ENCODE data around the gene ITM2B.
"Not testable (repeated sequence)": the region's sequence is repeated elsewhere in the genome, so short reads cannot be mapped to it uniquely, and the experiment has no call there.

Gene ITM2B

DNA sequence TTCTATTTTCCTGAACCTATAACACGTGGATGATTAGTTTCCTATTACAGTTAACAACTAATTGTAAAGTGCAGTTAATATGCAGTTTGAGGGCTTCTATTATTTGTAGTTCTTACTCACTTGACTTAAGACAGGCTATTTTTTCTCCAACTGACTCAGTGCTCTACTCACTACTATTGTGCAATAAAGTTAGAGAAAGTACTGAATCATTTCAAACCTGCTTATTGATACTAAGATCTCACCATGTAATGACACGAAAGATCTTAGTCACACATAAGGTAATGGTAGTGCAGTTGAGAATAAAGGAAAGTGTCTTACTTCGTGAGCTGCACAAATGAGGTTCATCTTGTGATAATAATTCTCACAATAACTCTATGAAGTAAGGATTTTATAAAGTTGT lies 22.8 kb upstream of the ITM2B start:
- Histone ChIP-seq H3K4me3 (ENCODE audit: low read depth in 1 of 2, low read length in 2 of 2) (no peak overlapping the region), H3K27me3 (ENCODE audit: control insufficient read depth in 1 of 2, insufficient read depth in 2 of 2, low read length in 2 of 2) (no peaks in the 10 kb centered on the region), H3K36me3 (ENCODE audit: insufficient read depth, low read length) (no peaks in the 10 kb centered on the region), H3K4me1 (ENCODE audit: insufficient read depth, low read length) (no peaks in the 10 kb centered on the region), H3K9ac (ENCODE audit: low read length) (no peak overlapping the region), H3K27ac (ENCODE audit: low read depth, low read length) (no peak overlapping the region), H3K9me3 (ENCODE audit: low read length) (no peaks in the 10 kb centered on the region)

DNA sequence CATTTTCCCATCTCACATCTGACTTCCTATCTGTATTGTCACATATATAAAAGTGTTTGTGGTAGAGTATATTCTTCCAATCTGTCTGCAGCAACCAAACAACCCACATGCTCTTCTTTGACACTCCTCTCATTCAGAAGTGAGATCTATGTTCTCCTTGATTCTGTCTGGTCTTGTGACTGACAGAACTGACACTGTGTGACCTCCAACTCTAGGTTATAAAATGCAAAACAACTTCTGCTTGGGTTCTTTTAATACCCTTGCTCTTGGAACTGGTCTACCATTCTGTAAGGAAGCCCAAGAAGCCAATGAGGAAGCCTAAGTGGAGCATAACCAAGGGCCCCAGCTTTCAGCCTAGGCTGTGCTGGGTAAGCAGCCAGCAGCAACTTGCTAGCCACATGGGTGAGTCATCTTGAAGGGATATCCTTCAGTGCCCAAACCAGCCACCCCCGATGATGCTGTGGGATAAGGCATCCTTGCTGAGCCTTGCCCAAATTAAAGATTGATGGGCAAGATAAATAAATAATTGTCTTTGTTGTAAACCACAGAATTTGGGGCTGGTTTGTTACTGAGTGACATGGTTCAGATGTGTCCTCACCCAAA lies 18.4 kb upstream of the ITM2B start:
- Histone ChIP-seq H3K9me3 (ENCODE audit: low read length) (no peaks in the 10 kb centered on the region), H3K9ac (ENCODE audit: low read length) (no peak overlapping the region), H3K4me1 (ENCODE audit: insufficient read depth, low read length) (no peaks in the 10 kb centered on the region), H3K4me3 (ENCODE audit: low read depth in 1 of 2, low read length in 2 of 2) (no peak overlapping the region), H3K36me3 (ENCODE audit: insufficient read depth, low read length) (no peaks in the 10 kb centered on the region), H3K27me3 (ENCODE audit: control insufficient read depth in 1 of 2, insufficient read depth in 2 of 2, low read length in 2 of 2) (no peaks in the 10 kb centered on the region), H3K27ac (ENCODE audit: low read depth, low read length) (no peak overlapping the region)

DNA sequence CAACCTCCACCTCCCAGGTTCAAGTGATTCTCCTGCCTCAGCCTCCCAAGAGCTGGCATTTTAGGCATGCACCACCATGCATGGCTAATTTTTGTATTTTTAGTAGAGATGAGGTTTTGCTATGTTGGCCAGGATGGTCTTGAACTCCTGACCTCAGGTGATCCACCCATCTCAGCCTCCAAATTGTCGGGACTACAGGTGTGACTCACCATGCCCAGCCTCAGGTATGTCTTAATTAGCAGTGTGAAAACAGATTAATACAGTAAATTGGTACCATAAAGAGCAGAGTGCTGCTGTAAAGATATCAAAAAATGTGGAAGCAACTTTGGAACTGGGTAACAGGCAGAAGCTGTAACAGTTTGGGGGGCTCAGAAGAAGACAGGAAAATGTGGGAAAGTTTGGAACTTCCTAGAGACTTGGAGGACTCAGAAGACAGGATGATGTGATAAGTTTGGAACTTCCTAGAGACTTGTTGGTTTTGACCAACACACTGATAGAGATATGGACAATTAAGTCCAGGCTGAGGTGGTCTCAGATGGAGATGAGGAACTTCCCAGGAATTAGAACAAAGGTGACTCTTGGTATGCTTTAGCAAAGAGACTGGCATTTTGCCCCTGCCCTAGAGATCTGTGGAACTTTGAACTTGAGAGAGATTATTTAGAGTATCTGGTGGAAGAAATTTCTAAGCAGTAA lies 17.3 kb upstream of the ITM2B start:
- not testable (repeated sequence) for H3K4me1 ChIP-seq (ENCODE audit: insufficient read depth, low read length); H3K27ac ChIP-seq (ENCODE audit: low read depth, low read length); H3K27me3 ChIP-seq (ENCODE audit: control insufficient read depth in 1 of 2, insufficient read depth in 2 of 2, low read length in 2 of 2); H3K9ac ChIP-seq (ENCODE audit: low read length); H3K36me3 ChIP-seq (ENCODE audit: insufficient read depth, low read length); H3K9me3 ChIP-seq (ENCODE audit: low read length); H3K4me3 ChIP-seq (ENCODE audit: low read depth in 1 of 2, low read length in 2 of 2)

DNA sequence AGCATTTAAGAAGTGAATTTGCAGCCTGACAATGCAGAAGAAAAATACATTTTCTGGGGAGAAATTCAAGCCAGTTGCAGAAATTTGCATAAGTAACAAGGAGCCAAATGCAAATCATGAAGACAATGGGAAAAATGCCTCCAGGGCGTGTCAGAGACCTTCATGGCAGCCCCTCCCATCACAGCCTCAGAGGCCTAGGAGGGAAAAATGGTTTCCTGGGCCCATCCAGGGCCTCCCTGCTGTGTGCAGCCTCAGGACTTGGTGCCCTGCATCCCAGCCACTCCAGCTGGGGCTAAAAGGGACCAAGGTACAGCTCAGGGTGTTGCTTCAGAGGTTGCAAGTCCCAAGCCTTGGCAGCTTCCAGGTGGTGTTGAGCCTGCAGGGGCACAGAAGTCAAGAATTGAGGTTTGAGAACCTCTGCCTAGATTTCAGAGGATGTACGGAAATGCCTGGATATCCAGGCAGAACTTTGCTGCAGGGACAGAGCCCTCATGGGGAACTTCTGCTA lies 16.7 kb upstream of the ITM2B start:
- no peak overlapping the region for H3K27ac ChIP-seq (ENCODE audit: low read depth, low read length)
- H3K27me3 ChIP-seq (ENCODE audit: control insufficient read depth in 1 of 2, insufficient read depth in 2 of 2, low read length in 2 of 2) = no peaks in the 10 kb centered on the region
- H3K4me1 ChIP-seq (ENCODE audit: insufficient read depth, low read length) = peaks cover 3% of the 10 kb centered on the region
- H3K36me3 ChIP-seq (ENCODE audit: insufficient read depth, low read length) = no peaks in the 10 kb centered on the region
- no peak overlapping the region for H3K9ac ChIP-seq (ENCODE audit: low read length)
- no peak overlapping the region for H3K4me3 ChIP-seq (ENCODE audit: low read depth in 1 of 2, low read length in 2 of 2)
- no peaks in the 10 kb centered on the region for H3K9me3 ChIP-seq (ENCODE audit: low read length)

DNA sequence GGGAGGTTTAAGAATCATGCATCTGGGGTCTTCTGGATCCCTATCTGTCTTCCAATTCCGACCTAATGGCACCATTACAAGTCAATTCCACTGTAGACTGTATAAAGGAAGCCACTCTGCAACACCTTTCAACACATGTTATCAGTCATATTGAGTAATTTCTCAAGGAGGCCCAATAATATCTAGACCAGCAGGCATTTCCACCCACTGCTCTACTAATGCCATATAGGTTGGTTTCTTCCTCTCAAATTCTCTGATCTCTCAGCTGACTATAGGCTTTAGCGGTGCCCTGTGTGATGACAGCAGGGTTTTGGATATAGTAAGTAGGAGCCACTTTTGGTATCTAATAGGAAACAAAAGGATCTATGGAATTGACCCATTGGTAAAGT lies 12.4 kb upstream of the ITM2B start:
- no peaks in the 10 kb centered on the region for H3K36me3 ChIP-seq (ENCODE audit: insufficient read depth, low read length)
- H3K27me3 ChIP-seq (ENCODE audit: control insufficient read depth in 1 of 2, insufficient read depth in 2 of 2, low read length in 2 of 2) = no peaks in the 10 kb centered on the region
- H3K27ac ChIP-seq (ENCODE audit: low read depth, low read length) = no peak overlapping the region
- no peaks in the 10 kb centered on the region for H3K9me3 ChIP-seq (ENCODE audit: low read length)
- H3K9ac ChIP-seq (ENCODE audit: low read length) = no peak overlapping the region
- peaks cover 9% of the 10 kb centered on the region for H3K4me1 ChIP-seq (ENCODE audit: insufficient read depth, low read length)
- H3K4me3 ChIP-seq (ENCODE audit: low read depth in 1 of 2, low read length in 2 of 2) = no peak overlapping the region

DNA sequence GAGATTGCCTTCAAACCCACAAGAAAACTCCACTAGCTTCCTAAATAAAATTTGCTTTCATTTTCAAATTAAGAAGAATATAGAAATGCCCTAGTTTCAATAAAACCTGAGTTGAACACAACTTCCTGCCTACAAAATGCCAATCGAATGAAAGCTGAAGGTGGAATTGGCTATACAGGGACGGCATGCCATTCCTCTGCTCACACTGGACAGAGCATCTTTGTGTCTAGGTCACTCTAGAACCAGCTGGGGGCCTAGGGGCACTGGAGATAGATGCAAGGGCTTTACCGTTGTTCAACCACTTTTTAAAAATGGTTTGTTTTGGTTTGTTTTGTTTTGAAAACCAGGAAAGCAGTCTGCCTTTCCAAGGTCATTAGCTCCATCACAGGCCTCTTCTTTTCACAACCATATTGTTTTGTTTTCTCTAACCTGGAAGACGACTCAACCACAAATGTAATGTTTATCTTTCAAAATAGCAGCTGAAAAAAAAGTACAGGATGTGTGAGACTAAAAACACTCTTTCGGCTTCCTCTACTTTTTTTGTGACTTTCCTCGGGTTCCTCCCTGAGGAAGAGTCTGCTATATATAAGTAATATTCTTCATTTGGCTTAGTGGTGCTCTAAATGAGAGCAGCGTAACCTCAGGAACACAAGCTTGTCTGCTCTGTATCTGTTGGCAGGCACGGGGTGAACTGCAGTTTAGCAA lies 11.9 kb upstream of the ITM2B start:
- peaks cover 9% of the 10 kb centered on the region for H3K4me1 ChIP-seq (ENCODE audit: insufficient read depth, low read length)
- H3K27ac ChIP-seq (ENCODE audit: low read depth, low read length) = peak overlapping the region; percentile 44
- H3K27me3 ChIP-seq (ENCODE audit: control insufficient read depth in 1 of 2, insufficient read depth in 2 of 2, low read length in 2 of 2) = no peaks in the 10 kb centered on the region
- H3K9me3 ChIP-seq (ENCODE audit: low read length) = no peaks in the 10 kb centered on the region
- no peak overlapping the region for H3K9ac ChIP-seq (ENCODE audit: low read length)
- no peaks in the 10 kb centered on the region for H3K36me3 ChIP-seq (ENCODE audit: insufficient read depth, low read length)
- H3K4me3 ChIP-seq (ENCODE audit: low read depth in 1 of 2, low read length in 2 of 2) = no peak overlapping the region

DNA sequence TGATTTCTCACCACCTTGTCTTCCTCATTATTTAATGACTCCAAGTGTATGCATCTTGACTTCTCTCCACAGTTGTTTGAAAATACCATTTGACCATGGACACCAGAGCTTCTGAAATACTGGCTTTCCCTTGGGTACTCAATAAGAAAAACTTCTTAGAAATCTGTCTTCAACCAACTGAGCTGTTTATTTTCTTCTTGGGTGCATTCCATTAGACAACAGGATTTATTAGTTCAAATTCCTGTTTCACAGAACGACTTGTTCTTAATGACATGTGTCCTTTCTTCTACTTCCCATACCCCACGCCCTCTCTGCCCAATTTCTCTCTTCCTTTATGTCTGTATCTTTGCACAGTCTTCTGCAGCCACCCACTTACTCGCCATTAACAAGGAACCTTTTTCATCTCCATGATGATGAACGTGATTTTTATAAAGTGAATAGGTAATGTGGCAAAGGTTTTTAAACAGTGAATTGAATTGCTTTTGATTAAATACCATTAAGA lies 11.3 kb upstream of the ITM2B start:
- H3K36me3 ChIP-seq (ENCODE audit: insufficient read depth, low read length) = no peaks in the 10 kb centered on the region
- H3K9me3 ChIP-seq (ENCODE audit: low read length) = no peaks in the 10 kb centered on the region
- peak overlapping the region in 1 of 2 donors; percentile 14 for H3K4me3 ChIP-seq (ENCODE audit: low read depth in 1 of 2, low read length in 2 of 2)
- peak overlapping the region; percentile 44 for H3K27ac ChIP-seq (ENCODE audit: low read depth, low read length)
- no peaks in the 10 kb centered on the region for H3K27me3 ChIP-seq (ENCODE audit: control insufficient read depth in 1 of 2, insufficient read depth in 2 of 2, low read length in 2 of 2)
- H3K4me1 ChIP-seq (ENCODE audit: insufficient read depth, low read length) = peaks cover 9% of the 10 kb centered on the region
- H3K9ac ChIP-seq (ENCODE audit: low read length) = no peak overlapping the region

DNA sequence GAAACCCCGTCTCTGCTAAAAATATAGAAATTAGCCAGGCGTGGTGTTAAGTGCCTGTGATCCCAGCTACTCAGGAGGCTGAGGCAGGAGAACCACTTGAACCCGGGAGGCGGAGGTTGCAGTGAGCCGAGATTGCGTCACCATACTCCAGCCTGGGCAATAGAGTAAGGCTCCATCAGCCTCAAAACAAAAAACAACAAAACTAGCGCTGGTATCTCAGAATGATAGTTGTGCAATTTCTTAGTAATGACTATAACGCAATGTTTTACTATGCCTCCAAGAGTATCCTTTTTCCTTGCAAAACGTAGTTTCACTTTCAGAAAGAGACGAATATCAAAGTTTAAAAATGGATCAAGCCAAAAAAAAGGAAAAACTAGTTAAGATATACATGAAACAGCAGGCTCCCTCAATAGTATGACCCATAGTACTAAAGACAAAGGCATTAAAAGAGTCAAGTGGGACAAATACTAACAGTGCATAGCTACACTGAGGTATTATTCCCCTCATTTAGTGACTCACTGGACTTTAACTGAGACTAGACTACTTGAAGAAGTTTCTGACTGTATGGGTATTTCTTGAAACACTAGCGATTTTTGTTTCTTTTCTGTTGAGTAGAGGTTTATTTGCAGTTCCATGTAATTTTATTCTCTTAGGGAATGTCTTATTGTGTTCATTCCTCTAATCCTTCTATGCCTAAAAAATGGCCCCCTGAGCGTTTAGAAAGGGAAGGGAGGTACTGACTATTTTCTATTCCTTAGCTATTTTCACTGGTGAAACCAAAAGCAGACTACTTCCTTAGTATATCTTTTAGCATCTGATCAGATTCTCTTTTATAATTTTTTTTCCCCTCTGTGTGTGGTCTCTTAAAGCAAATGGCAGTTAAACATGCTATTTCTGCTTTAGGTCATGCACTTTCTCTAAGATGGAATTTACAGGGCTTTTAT lies 10.4 kb upstream of the ITM2B start:
- Histone ChIP-seq H3K4me3 (ENCODE audit: low read depth in 1 of 2, low read length in 2 of 2) (peak overlapping the region in 1 of 2 donors; percentile 14), H3K27ac (ENCODE audit: low read depth, low read length) (no peak overlapping the region), H3K4me1 (ENCODE audit: insufficient read depth, low read length) (peaks cover 9% of the 10 kb centered on the region), H3K9ac (ENCODE audit: low read length) (no peak overlapping the region), H3K36me3 (ENCODE audit: insufficient read depth, low read length) (no peaks in the 10 kb centered on the region), H3K27me3 (ENCODE audit: control insufficient read depth in 1 of 2, insufficient read depth in 2 of 2, low read length in 2 of 2) (no peaks in the 10 kb centered on the region), H3K9me3 (ENCODE audit: low read length) (no peaks in the 10 kb centered on the region)

DNA sequence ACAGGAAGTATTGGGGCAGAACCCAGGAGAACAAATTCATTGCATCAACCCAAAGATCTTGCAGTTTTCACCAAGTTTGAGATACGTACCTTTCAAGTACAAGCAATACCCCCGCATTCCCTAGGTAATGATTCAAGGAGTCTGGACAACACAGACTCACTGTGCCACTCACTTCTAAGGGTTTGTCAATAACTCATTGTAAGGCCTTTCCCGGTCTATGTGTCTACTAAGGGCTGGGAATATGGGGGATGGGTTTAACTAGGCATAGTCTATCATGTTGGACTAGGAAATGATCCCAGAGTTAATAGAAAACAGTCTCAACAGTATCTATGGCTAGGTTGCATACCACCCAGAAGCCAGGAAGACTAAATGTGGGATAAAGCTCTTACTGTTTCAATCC lies 8.3 kb upstream of the ITM2B start:
- no peaks in the 10 kb centered on the region for H3K36me3 ChIP-seq (ENCODE audit: insufficient read depth, low read length)
- H3K27me3 ChIP-seq (ENCODE audit: control insufficient read depth in 1 of 2, insufficient read depth in 2 of 2, low read length in 2 of 2) = no peaks in the 10 kb centered on the region
- no peak overlapping the region for H3K9ac ChIP-seq (ENCODE audit: low read length)
- H3K27ac ChIP-seq (ENCODE audit: low read depth, low read length) = no peak overlapping the region
- H3K9me3 ChIP-seq (ENCODE audit: low read length) = no peaks in the 10 kb centered on the region
- peaks cover 9% of the 10 kb centered on the region for H3K4me1 ChIP-seq (ENCODE audit: insufficient read depth, low read length)
- no peak overlapping the region for H3K4me3 ChIP-seq (ENCODE audit: low read depth in 1 of 2, low read length in 2 of 2)

DNA sequence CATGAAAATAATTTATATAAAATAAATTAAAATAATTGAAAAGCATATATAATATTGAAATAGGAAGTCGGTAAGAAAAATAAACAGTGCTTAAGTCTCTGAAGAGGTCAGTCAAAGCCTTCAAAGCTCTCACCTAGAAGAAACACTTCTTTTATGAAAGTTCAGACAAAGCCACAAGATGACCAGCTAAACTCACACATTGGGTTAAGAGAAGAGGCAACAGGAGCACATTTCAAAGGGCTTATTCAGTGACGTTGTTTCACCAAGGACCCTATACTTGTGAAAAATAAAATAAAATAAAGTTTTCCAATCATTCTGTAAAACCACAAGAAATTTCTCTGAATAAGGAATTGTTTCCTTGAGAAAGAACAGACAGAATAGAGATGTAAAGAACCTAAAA lies 2.5 kb upstream of the ITM2B start:
- Histone ChIP-seq H3K4me3 (ENCODE audit: low read depth in 1 of 2, low read length in 2 of 2) (no peak overlapping the region), H3K36me3 (ENCODE audit: insufficient read depth, low read length) (no peaks in the 10 kb centered on the region), H3K27me3 (ENCODE audit: control insufficient read depth in 1 of 2, insufficient read depth in 2 of 2, low read length in 2 of 2) (no peaks in the 10 kb centered on the region), H3K4me1 (ENCODE audit: insufficient read depth, low read length) (peaks cover 11% of the 10 kb centered on the region), H3K27ac (ENCODE audit: low read depth, low read length) (no peak overlapping the region), H3K9ac (ENCODE audit: low read length) (no peak overlapping the region), H3K9me3 (ENCODE audit: low read length) (no peaks in the 10 kb centered on the region)

DNA sequence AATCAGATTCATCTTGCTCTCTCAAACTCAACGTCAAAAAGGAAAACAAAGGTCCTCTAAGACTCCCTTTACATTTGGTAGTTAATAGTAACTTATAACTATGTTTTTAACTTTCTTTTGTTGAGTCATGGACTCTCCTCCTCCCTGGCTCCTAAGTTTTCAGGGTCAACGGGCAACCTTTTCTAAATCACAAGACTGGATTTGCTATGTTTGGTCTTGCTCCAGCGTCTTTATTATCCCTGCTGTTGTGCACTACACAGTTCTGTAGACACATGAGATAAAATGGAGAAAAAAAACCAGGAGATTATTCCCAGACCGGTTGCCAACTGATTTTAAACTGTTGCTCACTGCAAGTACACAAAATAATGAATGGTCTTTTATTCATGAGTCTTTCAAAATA lies 1.9 kb upstream of the ITM2B start:
- H3K4me3 ChIP-seq (ENCODE audit: low read depth in 1 of 2, low read length in 2 of 2) = no peak overlapping the region
- no peak overlapping the region for H3K9ac ChIP-seq (ENCODE audit: low read length)
- no peaks in the 10 kb centered on the region for H3K9me3 ChIP-seq (ENCODE audit: low read length)
- H3K27ac ChIP-seq (ENCODE audit: low read depth, low read length) = no peak overlapping the region
- H3K27me3 ChIP-seq (ENCODE audit: control insufficient read depth in 1 of 2, insufficient read depth in 2 of 2, low read length in 2 of 2) = no peaks in the 10 kb centered on the region
- no peaks in the 10 kb centered on the region for H3K36me3 ChIP-seq (ENCODE audit: insufficient read depth, low read length)
- peaks cover 16% of the 10 kb centered on the region for H3K4me1 ChIP-seq (ENCODE audit: insufficient read depth, low read length)
